ENCODE measurements around the gene GTPBP3. TPM values are rescaled to one million over a fixed set of nuclear protein-coding genes. Genes with fewer than 3 reads are reported as not detected.
A peak's percentile ranks its signal among the peaks of the same experiment; 100 is the strongest.

The GTPBP3 gene
- total RNA-seq, 1 experiment from 2014 or later, result 62.9 TPM

DNA sequence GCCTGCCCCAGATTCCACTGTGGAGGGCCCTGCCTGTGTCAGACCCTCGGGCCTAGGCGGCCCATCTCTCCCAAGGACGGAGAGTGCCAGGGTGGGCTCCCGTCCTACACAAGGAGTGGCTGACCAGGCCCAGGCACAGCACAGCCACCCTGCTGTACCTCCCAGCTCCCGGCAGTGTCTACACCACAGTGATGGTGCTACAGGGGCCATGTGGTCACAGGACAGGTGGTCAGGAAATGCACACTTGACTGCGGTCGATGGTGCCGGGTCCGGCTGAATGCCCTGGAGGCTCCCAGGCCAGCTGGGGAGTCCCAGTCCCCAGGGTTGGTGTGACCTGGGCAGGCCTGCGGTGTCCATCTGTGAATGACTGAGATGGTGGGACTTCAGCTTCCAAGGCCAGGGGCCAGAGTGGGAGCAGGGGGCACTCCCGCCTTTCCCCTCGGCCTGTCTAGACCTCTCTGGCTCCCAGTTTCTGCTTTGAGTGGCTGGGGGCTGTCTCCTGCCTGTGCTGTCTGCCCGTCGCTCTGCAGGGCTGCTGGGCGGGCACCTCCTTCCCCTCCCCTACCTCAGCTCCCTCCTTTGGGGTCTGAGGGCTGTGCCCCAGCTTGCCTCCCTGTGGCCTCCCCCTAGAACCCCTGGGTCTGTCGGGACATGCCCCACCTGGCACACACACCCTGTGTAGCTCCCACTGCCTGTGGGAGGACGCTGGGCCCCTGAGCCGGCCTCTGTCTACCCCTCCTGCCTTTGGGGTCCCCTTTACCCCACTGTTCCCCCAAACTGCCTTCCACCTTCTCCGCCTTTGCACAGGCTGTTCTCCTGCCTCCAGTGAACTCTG lies 15.5 kb upstream of the GTPBP3 start:
- no peak overlapping the region for H4K5ac ChIP-seq (ENCODE audit: insufficient read length, low read depth, low read length)
- H3K27me3 Mint-ChIP-seq (ENCODE audit: low read depth), result peaks cover 2% of the 10 kb centered on the region; the same call in 1 of the 2 replicates
- H3K79me1 ChIP-seq (ENCODE audit: insufficient read depth, low read depth, low read length, poor library complexity, severe bottlenecking), result no peaks in the 10 kb centered on the region
- no peak overlapping the region for H2BK12ac ChIP-seq (ENCODE audit: insufficient read length, low read depth, low read length)
- peak overlapping the region; percentile 48 to 90 (median 87); a peak in 6 of 7 replicates for H3K27ac Mint-ChIP-seq
- no peak overlapping the region for H2AK5ac ChIP-seq (ENCODE audit: insufficient read length, low read length)
- no peak overlapping the region for H3K27ac ChIP-seq (ENCODE audit: insufficient read length, low read depth, low read length)
- H3K18ac ChIP-seq (ENCODE audit: insufficient read length, low read depth, low read length), result no peak overlapping the region
- no peaks in the 10 kb centered on the region for H3K27me3 ChIP-seq (ENCODE audit: insufficient read depth, low read length)
- H2BK5ac ChIP-seq (ENCODE audit: insufficient read length, low read length), result no peak overlapping the region
- H4K20me1 ChIP-seq (ENCODE audit: control insufficient read depth, insufficient read depth, insufficient read length), result no peaks in the 10 kb centered on the region
- H2BK20ac ChIP-seq (ENCODE audit: low read depth, low read length, poor library complexity, severe bottlenecking), result no peak overlapping the region
- TF ChIP-seq, protein P1, sequence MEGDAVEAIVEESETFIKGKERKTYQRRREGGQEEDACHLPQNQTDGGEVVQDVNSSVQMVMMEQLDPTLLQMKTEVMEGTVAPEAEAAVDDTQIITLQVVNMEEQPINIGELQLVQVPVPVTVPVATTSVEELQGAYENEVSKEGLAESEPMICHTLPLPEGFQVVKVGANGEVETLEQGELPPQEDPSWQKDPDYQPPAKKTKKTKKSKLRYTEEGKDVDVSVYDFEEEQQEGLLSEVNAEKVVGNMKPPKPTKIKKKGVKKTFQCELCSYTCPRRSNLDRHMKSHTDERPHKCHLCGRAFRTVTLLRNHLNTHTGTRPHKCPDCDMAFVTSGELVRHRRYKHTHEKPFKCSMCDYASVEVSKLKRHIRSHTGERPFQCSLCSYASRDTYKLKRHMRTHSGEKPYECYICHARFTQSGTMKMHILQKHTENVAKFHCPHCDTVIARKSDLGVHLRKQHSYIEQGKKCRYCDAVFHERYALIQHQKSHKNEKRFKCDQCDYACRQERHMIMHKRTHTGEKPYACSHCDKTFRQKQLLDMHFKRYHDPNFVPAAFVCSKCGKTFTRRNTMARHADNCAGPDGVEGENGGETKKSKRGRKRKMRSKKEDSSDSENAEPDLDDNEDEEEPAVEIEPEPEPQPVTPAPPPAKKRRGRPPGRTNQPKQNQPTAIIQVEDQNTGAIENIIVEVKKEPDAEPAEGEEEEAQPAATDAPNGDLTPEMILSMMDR (conservative IDR thresholded peaks at IDR 0.05), result no peak
- no peak overlapping the region for H3K4me2 ChIP-seq (ENCODE audit: insufficient read depth, insufficient read length, low read length)
- H4K8ac ChIP-seq (replicated peaks; ENCODE audit: insufficient read length, low read depth, low read length), result no peak overlapping the region
- H2BK15ac ChIP-seq (ENCODE audit: low read depth, low read length), result no peak overlapping the region
- no peak overlapping the region for H3K14ac ChIP-seq (ENCODE audit: insufficient read depth, low read length)
- no peak overlapping the region; a peak in 1 of 5 replicates for H3K4me3 Mint-ChIP-seq
- no peak overlapping the region for H4K91ac ChIP-seq (ENCODE audit: insufficient read length, low read depth, low read length)
- no peak overlapping the region for H3K4ac ChIP-seq (ENCODE audit: low read depth, low read length)
- H3K9me3 ChIP-seq (ENCODE audit: control insufficient read depth, low read depth, low read length), result no peaks in the 10 kb centered on the region
- H3K4me1 ChIP-seq (ENCODE audit: insufficient read depth, low read length), result no peaks in the 10 kb centered on the region
- H3T11ph ChIP-seq (ENCODE audit: low read length), result no peak overlapping the region
- H2BK120ac ChIP-seq (ENCODE audit: low read depth, low read length, poor library complexity, severe bottlenecking), result no peak overlapping the region
- no CpG with 5 or more reads among the region's 19 CpGs for WGBS (ENCODE audit: extremely low coverage, insufficient read length, low lambda C conversion rate)
- peaks cover 15 to 51% (median 28%) of the 10 kb centered on the region in 3 experiments for H3K36me3 Mint-ChIP-seq (ENCODE audit: insufficient read depth in 1 of 3, low read depth in 3 of 3)
- H3K9me3 Mint-ChIP-seq, result no peaks in the 10 kb centered on the region
- H3K9ac ChIP-seq (ENCODE audit: extremely low read depth, insufficient read length, low read length), result no peak overlapping the region
- DNase-seq, result no peak
- no peaks in the 10 kb centered on the region for H3K79me2 ChIP-seq (ENCODE audit: insufficient read depth, low read length)
- no peaks in the 10 kb centered on the region for H3K23me2 ChIP-seq (ENCODE audit: insufficient read length, low read depth, low read length, poor library complexity, severe bottlenecking)
- no peak overlapping the region for H3K56ac ChIP-seq (ENCODE audit: insufficient read length, low read depth, low read length)
- no peak overlapping the region for H2AFZ ChIP-seq (ENCODE audit: low read length)
- H3K23ac ChIP-seq (ENCODE audit: insufficient read length, low read depth, low read length), result no peak overlapping the region
- H3K4me1 Mint-ChIP-seq, result peaks cover 4 to 8% of the 10 kb centered on the region in 2 experiments

All from H9 (cell line).